GM19043 (cell line): ENCODE data around the gene TYSND1.
"Not testable (repeated sequence)": the region's sequence is repeated elsewhere in the genome, so short reads cannot be mapped to it uniquely, and the experiment has no call there.

ENCODE experiments used
- ATAC-seq: cut with Tn5 transposase; IDR thresholded peaks from one replicate; pipeline ENCODE4 v1.9.1; 2021; ENCODE audit warnings: low read depth; ENCODE audit not compliant: unreplicated experiment

The TYSND1 gene, protein sequence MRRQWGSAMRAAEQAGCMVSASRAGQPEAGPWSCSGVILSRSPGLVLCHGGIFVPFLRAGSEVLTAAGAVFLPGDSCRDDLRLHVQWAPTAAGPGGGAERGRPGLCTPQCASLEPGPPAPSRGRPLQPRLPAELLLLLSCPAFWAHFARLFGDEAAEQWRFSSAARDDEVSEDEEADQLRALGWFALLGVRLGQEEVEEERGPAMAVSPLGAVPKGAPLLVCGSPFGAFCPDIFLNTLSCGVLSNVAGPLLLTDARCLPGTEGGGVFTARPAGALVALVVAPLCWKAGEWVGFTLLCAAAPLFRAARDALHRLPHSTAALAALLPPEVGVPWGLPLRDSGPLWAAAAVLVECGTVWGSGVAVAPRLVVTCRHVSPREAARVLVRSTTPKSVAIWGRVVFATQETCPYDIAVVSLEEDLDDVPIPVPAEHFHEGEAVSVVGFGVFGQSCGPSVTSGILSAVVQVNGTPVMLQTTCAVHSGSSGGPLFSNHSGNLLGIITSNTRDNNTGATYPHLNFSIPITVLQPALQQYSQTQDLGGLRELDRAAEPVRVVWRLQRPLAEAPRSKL

DNA sequence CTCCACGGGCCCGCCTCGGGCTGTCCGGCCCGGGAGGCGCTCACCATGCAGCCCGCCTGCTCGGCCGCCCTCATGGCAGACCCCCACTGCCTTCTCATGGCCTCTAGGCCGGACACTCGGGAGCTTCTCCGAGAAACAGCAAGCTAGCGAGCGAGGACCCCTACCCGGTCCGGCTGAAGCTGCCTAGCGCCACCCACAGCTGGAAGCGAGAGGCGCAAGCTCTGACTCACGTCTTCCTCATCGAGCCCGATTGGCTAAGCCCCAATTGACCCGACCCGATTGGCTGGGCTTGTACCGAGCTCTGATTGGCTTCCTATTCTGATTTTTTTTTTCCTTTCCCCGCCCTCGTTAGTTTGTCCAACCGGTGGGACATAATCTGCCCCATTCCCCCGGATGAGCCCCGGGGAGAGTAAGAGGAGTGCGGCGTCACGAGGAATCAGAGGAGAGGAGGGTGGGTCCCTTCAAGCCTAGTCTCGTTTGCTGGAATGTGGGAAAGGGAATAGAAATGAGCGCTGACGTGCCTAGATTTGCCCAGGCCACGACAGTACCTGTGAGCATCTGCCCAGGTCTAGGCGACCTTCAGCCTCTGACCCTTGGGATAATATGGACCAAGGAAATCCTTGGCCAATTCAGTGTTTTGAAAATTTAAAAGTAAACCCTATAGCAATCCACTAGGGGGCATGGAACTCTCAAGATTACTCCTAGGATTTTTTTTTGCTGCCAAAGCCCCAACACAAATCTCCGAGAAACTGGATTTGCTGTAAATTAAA, at the start of gene TYSND1:
Gene TYSND1, minus strand, starts transcription at position 212 of the 770 bp plus-strand sequence. Its CDS starts 114 bp downstream, at position 98.
- peak; percentile 84 for ATAC-seq

DNA sequence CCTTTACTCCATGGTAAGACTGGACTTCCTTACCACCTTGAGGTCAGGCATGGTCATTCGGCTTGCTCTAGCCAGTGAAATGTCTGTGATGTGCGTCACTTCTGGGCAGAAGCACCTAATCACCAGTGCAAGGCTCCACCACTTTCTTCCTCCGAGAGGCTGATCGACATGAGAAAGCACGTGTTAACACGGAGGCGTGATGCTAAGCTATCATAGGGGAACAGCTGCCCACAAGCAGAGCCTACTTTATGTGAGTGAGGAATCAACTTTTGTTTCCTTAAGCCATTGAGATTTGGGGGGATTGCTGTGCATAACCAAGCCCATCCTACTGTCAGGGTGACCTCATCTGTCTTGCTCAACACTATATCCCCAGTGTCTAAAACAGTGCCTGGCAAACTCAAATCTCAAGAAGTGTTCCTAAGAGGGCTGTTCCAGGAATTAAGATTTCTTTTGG, 46.9 kb upstream of the TYSND1 start:
- no peak for ATAC-seq

DNA sequence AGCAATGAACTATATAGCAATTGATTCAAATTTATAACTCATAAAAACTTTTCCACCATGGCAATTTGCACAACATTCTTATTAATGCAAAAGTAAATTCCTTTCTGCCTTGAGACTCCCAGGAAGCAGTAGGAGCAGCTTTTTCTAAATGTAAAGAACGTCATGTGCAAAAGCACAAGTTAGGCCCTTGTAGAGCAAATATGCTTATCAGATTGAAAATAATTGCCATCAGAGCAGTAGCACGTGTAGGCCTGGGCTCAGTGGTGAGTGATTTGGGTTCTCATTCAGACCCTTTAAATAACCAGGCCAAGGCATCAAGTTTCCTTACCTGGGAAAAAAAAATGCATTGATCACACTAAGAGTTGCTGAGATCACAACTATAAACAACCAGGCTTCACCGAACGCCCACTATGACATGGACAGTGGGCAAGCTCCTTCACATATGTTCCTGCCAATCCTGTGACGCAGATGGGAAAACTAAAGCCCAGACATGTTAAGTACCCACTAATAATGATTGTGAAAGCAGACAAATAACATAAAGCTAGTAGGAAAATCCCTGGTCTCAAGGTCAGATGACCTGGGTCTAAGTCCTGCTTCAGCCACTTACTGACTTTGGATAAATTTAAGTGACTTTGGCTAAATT, 45.9 kb upstream of the TYSND1 start:
- no peak for ATAC-seq

DNA sequence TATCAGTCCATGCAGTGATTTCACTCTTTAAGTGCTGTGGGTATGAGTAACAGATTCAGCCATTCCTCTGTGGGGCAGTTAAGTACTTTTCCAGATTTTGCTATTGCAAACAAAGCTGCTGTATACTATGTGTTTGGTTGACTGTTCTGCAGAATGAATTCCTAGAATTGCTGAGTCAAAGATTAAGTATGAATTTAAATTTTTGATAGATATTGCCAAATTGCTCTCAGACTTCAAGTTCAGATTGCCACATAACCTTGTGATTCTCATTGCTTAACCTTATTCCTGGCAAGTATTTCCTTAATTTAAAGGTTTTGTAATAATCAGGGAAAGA, 45.4 kb upstream of the TYSND1 start:
- ATAC-seq: no peak

DNA sequence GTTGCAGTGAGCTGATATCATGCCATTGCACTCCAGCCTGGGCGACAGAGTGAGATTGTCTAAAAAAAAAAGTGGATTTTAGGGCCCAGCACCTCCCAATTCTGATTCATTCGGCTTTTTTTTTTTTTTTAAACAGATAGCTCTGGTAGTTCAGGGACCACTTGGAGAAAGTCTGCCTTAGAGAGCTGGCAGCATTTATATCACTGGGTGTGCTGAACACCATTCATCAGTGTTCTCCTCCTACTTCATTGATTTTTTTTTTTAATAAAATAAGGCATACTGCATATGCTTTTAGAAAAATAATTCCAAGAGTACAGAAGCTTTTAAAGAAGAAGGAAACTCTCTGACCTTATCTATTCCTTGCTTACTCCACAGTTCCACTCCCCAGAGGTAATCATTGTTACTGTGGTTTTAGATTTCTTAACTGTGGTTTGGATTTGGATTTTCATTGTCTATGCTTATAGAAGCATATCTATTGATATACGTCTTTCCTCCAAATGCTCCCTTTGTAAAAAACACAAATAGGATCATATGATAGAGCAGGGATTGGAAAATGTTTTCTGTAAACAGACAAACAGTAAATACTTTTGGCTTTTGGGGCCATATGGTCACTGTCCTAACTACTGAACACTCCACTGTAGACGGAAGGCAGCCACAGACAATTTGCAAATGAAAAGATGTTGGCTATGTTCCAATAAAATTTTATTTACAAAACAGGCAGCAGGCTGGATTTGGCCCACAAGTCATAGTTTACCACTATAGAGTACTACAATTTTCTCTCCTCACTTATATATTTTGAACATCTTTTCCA, 44.9 kb upstream of the TYSND1 start:
- ATAC-seq: no peak

DNA sequence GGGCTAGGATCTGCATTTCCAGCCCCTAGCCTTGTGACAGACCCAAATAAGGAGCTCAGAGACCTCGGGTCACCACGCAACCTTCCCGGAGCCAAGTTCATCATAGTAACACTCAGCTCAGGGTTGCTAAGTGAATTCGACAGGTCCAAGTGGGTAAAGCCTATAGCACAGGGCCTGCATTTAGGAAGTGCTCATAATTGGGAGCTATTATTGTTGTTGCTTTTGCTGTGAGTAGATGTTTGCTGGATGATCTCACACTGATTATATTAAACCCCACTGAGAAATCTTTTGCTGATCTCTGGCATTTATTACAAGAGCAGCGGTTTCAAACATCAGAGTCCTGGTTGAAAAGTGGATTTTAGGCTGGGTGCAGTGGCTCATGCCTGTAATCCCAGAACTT, 44.1 kb upstream of the TYSND1 start:
- no peak for ATAC-seq

DNA sequence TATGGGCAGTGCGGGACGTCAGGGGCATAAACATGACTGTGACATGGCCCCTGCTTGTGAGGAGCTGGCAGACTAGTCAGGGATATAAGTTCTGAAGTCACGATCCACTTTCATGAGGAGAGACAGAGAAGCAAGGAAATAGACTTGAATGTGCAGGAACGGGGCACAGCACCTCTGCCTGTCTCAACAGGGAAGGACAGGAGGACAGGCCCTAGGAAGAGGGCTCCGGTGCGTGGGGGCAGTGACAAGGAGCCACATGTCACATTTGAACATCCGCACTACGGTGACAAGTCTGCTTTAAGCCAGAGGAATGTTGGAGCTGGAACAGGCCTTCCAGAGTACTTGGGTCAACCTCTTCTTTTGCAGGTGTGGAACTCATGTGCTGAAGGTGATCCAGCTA, 43.6 kb upstream of the TYSND1 start:
- ATAC-seq: no peak

DNA sequence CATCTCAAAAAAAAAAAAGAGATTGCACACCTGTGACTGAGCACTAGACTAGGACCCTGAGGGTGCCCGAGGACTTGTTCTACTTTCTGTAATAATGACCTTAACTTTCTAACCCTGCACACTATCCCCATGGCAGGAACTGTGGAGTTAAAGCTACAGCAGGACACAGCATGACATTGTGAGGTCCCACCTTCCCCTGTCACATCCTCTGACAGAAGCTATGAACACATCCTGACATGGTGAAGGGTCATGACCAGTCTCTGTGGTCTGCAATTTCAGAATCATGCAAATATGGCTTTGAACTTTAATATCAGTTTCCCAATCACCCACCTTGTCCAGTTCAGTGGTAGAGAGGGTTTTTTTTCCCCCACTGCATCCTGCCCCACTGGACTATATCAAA, 42.3 kb upstream of the TYSND1 start:
- no peak for ATAC-seq

DNA sequence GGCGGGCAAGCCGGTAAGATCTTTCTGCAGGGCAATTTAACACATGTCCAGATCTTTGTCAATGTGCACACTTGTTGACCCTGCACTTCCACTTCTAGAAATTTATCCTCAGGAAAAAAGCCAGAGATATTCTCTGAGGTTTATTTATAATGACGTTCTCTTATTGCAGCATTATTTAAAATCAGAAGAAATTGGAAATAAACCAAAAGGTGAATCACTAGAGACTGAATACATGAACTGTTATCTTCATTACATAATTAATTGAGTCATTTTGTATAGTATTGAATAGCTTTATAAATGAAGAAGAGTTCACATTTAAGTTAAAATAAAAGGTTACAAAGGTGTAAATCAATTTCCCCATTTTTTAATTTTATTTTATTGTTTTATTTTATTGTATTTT, 40.1 kb upstream of the TYSND1 start:
- no peak for ATAC-seq

DNA sequence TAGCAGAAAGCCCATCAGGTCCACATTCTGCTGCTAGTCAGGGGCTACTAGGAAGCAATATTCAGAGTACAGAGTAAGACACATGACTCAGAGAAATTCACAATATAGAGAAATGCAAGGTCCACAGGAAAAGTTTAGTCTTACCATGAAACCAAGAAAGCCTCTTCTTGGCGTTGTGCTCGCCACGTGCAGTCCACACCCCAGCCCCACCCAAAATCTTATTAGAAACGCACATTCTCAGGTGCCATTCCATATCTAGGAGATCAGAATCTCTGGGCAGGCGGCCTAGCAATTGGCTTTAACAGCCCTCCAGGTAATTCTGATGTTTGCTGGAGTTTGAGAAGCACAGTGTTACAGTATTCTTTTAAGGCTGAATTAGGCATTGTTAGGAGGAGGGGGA, 39.6 kb upstream of the TYSND1 start:
- ATAC-seq: no peak

DNA sequence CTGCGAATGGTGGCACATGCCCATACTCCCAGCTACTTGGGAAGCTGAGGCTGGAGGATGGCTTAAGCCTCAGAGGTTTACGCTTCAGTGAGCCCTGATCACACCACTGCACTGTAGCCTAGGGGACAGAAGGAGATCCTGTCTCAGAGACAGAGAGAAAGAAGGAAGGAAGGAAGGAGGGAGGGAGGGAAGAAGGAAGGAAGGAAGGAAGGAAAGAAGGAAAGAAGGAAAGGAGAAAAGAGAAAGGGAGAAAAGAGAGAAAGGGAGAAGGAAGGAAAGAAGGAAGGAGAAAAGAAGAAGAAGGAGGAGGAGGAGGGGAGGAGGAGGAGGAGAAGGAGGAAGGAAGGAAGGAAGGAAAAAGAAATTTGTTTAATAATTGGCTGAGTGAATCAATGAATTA, 36.8 kb upstream of the TYSND1 start:
- no peak for ATAC-seq

DNA sequence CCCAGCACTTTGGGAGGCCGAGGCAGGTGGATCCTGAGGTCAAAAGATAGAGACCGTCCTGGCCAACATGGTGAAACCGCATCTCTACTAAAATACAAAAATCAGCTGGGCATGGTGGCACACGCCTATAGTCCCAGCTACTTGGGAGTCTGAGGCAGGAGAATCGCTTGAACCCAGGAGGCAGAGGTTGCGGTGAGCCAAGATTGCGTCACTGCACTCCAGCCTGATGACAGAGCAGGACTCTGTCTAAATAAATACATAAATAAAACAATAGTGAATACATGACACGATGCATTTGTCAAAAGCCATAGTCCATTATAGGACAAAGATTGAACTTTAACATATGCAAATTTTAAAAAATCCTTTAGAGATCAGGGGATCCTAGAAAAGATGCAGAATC, 32.7 kb upstream of the TYSND1 start:
- ATAC-seq: not testable (repeated sequence)

DNA sequence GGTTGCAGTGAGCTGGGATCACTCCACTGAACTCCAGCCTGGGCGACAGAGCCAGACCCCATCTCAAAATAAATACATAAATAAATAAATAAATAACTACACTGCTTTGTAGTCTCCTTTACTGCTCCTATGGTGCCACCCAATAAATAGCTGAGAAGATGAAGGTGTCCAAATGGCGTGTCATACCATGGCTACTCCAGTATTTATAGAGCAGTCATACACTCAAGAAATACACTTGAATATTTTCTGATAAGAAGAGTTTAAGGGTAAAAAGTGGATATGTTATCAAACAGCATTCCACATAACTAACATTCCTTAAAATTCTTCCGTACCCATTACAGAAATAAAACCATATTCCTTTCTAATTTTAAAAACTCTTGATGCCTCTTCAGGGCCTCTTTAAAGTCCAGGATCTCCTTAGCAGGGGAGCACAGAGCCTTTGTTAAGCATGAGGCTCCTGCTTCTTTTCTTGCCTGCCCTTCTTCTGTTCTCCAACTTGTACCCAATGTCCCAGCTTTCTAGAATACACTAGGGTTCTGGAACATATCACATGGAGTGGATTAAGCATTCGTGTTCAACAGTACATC, 31.7 kb upstream of the TYSND1 start:
- ATAC-seq: no peak

DNA sequence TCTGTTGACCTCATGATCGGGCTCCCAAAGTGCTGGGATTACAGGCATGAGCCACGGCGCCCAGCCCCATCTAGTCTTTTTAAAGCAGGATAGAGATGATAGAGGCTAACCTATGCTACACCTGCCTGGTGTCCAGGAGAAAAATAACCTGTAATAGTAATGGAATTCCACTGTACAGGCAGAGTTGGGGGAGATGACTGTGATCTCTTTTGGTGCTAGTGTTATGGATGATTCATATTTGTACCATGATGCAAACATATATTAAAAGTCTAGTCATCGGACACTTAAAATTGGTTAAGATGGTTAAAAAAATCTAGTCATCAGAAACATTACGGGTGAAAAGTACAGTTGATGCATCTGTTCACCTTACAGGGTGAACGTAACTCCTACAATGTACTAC, 29.9 kb upstream of the TYSND1 start:
- no peak for ATAC-seq

DNA sequence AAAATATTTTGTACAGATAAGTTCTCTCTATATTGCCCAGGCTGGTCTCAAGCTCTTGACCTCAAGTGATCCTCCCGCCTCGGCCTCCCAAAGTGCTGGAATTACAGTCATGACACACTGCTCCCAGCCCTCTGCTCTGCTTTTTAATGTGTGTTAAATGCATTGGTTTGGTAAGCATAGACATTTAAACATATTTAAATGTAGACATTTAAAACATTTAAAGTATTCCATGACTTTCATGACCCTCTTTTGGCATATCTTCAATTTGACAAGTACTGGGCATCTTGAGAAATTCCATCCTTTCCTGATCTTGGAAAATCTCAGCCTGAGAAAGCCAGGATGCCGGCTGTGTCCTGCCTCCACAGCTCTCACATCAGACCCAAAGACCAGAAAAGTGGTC, 29.0 kb upstream of the TYSND1 start:
- no peak for ATAC-seq

DNA sequence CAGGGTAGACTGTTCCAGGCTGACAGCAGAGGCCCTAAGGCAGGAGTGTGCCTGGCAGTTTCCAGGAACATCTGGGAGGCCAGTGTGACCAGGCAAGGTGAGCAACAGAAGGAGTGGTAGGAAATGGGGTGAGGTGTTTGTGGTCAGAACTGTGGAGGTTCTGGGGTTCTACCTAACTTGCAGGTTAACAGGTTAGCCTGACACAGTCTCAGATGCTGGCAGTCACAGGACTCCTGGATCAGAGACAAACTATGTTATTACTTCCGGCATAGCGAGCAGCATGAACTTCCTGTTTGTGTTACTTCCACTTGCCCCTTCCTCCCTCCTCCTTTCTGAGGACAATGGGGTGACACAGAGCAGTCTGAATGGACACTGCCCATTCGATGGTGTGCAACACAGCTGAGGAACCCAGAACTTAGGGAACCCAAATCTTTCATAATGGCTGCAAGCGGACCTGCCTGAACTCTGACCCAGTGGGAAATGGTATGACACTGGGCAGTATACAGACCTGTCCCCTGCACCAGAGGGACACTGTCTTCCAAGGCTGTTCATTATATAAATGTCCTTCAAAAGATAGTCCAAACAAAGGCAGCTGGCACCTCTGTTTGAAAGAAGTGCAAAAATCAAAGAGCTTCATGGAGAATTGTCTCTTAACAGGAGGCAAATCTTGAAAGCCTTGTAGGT, 27.7 kb upstream of the TYSND1 start:
- ATAC-seq: no peak

DNA sequence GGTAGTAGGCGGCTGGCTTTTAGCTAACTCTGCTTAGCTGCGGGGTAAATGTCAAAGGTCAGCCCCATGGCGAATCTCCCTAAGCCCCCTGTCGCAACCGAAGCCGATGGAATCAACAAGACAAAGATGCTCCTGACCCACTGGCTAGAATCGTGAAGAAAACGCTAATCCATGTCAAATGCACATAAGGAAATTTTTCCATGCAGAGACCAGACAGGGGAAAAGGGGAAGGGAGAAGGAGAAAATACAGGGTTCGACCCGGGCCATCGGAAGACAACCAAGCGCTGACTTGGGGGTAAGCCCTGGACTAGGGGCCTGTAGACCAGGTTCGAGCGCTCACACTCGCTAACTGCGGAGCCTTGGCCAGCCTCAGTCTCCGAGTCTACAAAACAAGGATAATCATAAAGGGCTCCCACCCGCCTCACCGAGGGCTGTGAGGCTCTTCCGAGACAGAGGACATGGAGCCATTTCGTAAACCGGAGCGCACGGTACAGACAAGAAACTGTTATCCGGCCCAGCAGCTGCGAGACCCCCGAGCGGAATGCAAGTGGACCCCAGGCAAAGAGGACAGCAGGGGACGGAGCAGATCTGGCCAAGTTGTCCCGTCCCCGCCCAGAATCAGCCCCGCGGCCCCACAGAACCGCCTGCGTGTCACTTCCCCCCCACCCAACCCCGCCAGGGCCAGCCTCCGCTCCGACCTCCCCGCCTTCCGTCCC, 23.3 kb upstream of the TYSND1 start:
- no peak for ATAC-seq

DNA sequence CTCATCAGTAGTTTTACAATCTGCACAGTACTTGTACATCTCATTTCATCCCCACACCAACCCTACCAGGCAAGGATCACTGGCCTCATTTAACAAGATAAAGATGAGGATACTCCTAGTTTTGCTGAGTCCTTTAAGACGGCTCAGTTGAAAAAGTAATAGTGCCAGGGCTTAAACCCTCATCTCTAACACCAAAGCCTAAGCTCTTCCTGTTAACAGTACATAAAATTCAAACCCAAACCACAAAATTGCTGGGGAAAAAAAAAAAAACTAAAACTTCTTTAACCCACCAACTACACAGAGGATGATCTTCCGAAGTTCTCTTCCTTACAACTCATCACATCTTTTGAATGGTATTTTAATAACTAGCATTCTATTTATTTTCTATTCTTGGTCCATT, 22.5 kb upstream of the TYSND1 start:
- ATAC-seq: no peak

DNA sequence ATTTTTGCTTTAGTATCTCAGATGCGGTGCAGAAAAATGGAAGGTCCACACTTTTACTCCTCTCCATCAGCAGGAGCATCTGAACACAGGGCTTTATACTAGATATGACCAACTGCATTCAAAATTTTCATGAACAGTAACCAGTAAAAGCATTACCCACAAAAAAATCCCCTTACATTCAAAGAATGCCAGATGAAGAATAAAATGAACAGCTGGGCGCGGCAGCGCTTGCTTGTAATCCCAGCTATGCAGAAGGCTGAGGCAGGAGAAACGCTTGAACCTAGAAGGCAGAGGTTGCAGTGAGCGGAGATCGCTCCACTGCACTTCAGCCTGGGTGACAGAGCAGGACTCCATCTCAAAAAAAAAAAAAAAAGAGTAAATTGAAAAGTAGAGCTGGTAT, 20.7 kb upstream of the TYSND1 start:
- no peak for ATAC-seq
